M059J (cell line): Measurements from ENCODE around the gene SERPINA4. TPM values are rescaled to one million over a fixed set of nuclear protein-coding genes. Genes with fewer than 3 reads are reported as not detected.

Source experiments
- DNase-seq: peaks from one replicate; pipeline ENCODE4 v3.0.0-alpha.2; 2012; ENCODE audit warnings: low read depth
- total RNA-seq: library from RNA; depleted of rRNA; stranded (reverse); fragments of >200 nt; shearing (Covaris generic); gene quantifications from 2 replicates; pipeline ENCODE4 v1.2.3, GENCODE V29; 2014

Gene SERPINA4
- total RNA-seq, 1 experiment from 2014 or later, result not detected

- peak; percentile 58 for DNase-seq
Measured at GRCh38 chr14:94542111-94542810, 19.0 kb upstream of the SERPINA4 start.

DNA sequence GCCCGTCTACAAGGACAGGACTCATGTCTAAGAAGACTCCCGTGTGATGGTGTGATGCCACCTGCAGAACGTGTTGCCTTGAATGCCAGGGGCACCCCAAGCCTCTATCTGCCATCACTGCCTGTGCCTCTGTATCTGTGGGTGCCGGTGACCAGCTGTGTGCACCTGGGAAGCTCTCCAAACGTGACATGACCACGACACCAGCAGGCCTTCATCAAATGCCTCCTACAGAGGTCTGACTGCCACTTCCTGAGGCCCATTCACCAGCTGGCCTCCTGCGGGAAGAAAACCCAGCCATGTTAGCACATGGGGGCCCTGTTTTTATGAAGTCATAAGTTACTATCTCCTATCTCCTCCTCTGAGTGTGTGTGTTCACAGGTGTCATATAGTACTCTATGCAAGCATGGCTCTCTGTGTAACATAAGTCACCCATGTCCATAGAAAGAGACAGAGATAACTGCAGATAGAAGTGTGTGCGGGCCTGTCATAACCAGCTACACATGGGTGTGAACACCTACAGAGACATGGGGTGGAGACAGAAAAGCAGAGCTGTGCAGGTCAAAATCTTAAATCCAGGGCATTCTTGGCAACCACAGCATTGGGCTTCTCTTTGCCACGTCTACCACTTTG lies 18.3 kb upstream of the SERPINA4 start:
- DNase-seq, result no peak

GRCh38 chr14:94543449-94544124 lies 17.7 kb upstream of the SERPINA4 start:
- DNase-seq, result peak; percentile 22

GRCh38 chr14:94544726-94545125 lies 16.5 kb upstream of the SERPINA4 start:
- DNase-seq, result no peak

DNA sequence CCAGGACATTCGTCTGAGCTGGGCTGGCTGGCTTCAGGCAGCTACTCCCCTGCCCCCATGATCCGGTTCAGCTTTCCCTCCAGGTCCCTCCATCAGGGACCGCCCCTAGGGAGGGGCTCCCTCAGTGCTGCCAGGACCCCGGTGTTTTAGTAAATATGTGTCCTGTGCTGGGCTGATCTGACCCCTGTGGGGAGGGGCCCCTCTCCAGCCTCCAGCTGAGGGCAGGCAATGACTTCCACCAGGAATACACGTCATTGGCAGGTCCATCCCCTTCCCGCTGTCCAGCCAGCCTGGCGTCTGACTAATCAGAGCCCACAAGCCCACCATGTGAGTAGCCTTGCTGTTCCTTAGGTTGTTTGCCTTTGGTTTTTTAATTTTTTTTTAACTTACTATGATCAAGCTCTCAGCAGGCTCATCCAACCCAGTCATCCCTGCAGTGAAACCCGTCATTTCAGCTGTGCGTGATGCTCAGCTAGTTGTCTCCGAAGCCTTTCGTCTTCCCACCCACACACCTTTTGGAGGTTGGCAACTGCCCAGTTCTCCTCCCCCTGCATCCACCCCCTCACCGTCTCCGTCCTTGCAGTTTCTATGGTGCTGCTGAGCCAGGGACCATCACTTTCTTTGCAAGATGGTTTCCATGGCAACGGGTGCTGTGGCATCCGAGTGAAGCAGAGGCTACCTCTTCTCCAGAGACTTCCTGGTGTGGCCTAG lies 16.0 kb upstream of the SERPINA4 start:
- DNase-seq, result no peak

DNA sequence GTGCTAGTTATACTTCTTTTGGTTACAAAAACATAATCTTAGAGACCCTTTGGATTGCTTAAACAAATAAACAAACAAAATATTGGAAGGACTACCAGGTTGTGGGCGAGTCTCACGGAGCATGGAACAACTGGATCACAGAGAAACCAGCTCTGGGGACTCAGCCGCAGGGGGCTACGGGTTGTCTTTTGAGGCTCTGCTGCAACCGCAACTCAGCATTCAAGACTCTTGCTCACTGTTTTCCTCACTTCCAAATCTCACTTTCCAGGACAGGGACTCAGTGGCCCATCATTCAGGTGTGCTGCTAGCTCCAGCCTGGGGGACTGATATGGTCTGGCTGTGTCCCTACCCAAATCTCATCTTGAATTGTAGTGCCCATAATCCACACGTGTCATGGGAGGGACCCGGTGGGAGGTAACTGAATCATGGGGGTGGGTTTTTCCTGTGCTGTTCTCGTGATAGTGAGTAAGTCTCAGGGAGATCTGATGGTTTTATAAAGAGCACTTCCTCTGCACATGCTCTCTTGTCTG lies 14.0 kb upstream of the SERPINA4 start:
- DNase-seq, result no peak

DNA sequence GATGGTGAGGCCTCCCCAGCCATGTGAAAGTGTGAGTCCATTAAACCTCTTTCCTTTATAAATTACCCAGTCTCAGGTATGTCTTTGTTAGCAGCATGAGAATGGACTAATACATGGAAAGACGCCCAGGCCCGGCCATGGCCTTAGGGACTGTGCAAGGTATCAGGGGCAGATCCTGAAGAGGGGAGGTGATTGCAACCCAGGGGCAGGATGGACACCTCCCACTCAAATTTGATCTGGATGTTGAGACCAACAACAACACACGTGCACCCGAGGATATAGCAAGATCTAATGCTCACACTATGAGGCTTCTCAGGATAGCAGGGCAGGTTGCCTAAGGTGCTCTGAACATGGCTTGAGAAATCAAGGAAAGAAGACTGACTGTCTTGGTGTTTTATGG lies 13.5 kb upstream of the SERPINA4 start:
- no peak for DNase-seq

DNA sequence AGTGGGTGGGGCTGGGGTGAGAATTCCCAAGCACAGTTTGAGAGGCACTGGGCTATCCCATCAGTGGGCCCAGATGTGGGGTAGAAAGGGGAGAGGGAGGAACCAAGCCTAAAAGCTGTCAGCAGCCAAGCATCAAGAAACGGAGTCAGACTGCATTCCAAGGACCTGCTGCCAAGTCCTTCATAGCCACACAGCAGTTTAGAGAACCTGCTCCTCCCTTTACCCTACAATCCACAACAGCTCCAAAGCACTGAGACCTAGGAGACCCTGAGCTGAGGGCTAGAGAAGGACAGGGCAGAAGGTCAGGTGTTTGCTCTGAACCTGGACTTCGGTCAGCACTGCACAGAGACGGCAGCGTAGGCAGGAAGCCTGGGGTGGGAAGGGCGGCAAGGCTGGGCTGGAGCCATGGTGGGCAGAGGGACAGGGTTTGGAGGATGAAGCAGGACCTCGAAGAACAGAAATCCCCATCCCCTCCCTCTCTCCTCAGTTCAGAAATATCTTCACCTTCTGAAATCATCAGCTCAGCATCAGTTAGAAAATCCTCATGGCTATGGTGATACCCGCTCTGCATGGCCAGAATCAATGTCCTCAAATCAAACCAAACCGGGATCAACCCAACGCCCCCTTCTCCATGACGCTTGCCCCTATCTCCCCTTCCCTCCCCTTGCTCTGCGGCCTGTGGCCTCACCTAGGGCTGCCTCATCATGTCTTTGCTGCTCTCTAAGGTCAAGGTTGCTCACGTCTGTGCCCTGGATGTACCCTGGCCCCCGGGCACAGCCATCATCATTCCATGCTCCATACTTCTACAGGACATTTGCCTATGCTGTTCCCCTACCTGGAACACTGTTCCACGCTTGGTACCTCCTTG lies 12.9 kb upstream of the SERPINA4 start:
- DNase-seq, result no peak

GRCh38 chr14:94548999-94549985 lies 11.9 kb upstream of the SERPINA4 start:
- peak; percentile 18 for DNase-seq

- no peak for DNase-seq
Measured at GRCh38 chr14:94550041-94550440, 11.2 kb upstream of the SERPINA4 start.

- no peak for DNase-seq
Measured at GRCh38 chr14:94555991-94556390, 5.3 kb upstream of the SERPINA4 start.

GRCh38 chr14:94557327-94557726 lies 3.9 kb upstream of the SERPINA4 start:
- DNase-seq, result no peak

DNA sequence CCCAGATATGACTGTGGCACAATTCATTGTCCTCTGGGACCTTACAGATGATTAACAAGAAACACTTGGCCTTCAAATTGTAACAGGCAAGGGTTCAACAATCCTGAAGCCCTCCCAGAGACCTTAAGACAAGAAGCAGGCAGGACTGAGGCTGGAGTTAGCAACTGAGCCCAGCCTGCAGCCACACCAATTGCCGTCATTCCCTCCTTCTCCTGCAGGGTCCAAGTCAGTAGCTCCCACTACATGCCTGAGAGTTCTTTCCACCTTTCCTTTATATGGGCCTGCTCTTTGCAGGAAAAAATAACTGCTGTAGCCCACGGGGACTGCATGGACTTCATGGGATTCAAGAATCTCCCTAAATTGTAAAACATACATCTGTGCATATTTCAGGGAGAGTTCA lies 2.4 kb upstream of the SERPINA4 start:
- no peak for DNase-seq

DNA sequence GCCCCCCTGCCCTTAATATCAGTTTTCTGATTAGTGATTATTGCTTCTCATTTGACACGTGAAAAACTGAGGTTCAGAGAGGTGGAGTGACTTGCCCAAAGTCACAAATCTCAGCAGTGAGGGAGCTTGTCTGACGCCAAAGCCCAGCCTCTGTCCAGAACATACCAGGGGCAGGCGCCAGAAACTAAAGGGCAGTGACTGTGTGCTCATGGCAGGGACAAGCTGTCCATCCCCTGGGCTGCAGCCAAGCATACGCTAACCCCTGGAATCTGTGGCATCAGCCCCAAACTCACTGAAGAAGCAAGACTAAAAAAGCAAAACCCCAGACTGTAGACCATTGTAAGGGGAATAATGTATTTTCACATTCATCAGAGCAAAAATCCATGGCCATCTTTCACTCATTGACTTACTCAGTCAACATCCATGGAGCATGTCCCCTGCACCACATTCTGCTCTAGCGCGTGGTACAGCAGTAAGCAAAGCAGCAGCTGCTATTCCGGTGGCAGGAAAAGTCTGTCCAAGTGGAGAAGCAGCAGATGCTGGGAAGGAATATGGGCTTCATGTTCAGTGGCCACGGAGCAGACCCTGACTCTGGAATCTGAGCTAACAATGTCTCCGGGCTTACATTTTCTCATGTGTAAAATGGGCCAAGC lies 1.5 kb upstream of the SERPINA4 start:
- DNase-seq, result no peak

DNA sequence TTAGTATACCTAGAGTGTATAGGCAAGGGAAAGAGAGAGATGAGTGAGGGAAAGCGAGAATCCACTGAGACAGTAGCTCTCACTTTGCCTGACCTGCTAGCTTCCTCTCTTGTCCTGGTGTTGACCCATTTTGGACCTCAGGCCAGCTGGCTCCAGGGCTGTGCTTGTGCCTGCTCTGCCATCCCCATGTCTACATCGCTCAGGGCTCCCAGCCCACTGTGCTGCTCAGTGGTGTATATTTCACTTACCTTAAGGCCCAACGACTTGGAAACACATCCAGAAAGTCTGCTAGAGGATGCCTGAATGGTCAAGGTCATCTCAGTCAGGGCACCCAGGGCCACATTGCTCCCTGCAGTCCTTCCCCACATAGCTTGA lies 964 bp upstream of the SERPINA4 start:
- no peak for DNase-seq

GRCh38 chr14:94561656-94562010 lies 391 bp downstream of the SERPINA4 start:
- DNase-seq, result no peak

DNA sequence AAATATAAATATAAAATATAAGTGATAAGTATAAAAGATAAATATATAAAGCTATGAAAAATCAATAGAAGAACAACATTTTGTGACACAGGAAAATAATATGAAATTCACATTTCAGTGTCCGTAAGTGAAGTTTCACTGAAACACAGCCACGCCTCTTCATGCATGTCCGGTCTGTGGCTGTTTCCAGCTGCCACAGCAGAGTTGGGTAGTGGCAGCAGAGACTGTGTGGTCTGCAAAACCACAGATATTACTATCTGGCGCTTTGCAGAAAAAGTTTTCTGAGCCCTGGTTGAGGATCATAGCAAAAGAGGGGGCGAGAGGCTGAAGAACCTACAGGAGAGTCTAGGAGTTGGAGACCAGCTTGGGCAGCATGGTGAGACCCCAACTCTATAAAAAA lies 780 bp downstream of the SERPINA4 start:
- DNase-seq, result no peak

GRCh38 chr14:94562941-94563883 lies 2.0 kb downstream of the SERPINA4 start:
- no peak for DNase-seq
